Measurements from ENCODE around the gene CARD18.

GRCh38 chr11:105179542-105180278, 40.1 kb upstream of the CARD18 start:
- TF ChIP-seq CTCF (IDR thresholded peaks at IDR 0.05) (no peak), POLR2AphosphoS5 (IDR thresholded peaks at IDR 0.05) (no peak)
